K562 (cell line): Measurements from ENCODE around the gene DHDH. TPM values are rescaled to one million over a fixed set of nuclear protein-coding genes. Genes with fewer than 3 reads are reported as not detected.
A peak's percentile ranks its signal among the peaks of the same experiment; 100 is the strongest.

Experiments used
- ATAC-seq: fragments of 200-7000 bp; cut with Tn5 transposase; 3 replicates; pipeline ENCODE4 v1.9.1; 2020; ENCODE audit warnings: moderate library complexity
- BruUV-seq: library from RNA; stranded (reverse); fragments of 400-500 nt; replicated peaks from 2 replicates; lab custom pipeline; 2021; lab: Mats Ljungman, UMichigan
- CTCF ChIA-PET: fragments of 300-600 bp; formaldehyde crosslinking; extraction: SDS; loops from one replicate; lab custom pipeline; 2021; ENCODE audit warnings: low intra/inter-chr PET ratio; lab: Yijun Ruan, JAX
- POLR2A ChIA-PET: fragments of 300-600, 350-650 bp; sonication (Branson Sonifier 250); formaldehyde crosslinking; extraction: SDS; loops from one replicate; lab custom pipeline; 2021; ENCODE audit warnings: antibody characterized with exemption, inconsistent platforms; lab: Yijun Ruan, JAX
- DNase-seq, 4 experiments: peaks; one replicate each; pipeline versions ENCODE4 v3.0.0 to v3.0.0-alpha.2; 2011 to 2018; ENCODE audit warnings: low spot score in 3 of 4, mixed read lengths in 3 of 4; ENCODE audit errors: extremely low read depth in 1 of 4
- FAIRE-seq: peaks from 2 replicates; lab custom pipeline; 2011; peaks lifted over from hg19 to GRCh38; lab: Jason Lieb, UNC
- H2AFZ ChIP-seq: 2 replicates; pipeline ENCODE4 v1.6.0; 2011; ENCODE audit warnings: low read depth, low read length, control low read depth, inconsistent platforms
- H3K27ac ChIP-seq: fragments of 200-600 bp; 3 replicates; pipeline ENCODE4 v1.8.0; 2011; ENCODE audit warnings: low read depth, mild to moderate bottlenecking, control low read depth, inconsistent platforms, low read length, moderate library complexity, mixed read lengths; ENCODE audit errors: extremely low read depth
- H3K27me3 ChIP-seq, 2 experiments: fragments of 300-600 bp in 1 of 2; 2 replicates in 1 of 2; 3 replicates in 1 of 2; pipeline versions ENCODE4 v1.6.0 to v1.8.0; 2011; ENCODE audit warnings: inconsistent platforms in 2 of 2, low read length in 2 of 2, mild to moderate bottlenecking in 1 of 2, mixed read lengths in 1 of 2, moderate library complexity in 1 of 2; ENCODE audit not compliant: control insufficient read depth in 2 of 2, insufficient read depth in 2 of 2
- H3K36me3 ChIP-seq: fragments of 300-600 bp; 3 replicates; pipeline ENCODE4 v1.8.0; 2011; ENCODE audit warnings: mild to moderate bottlenecking, low read length, inconsistent platforms; ENCODE audit not compliant: control insufficient read depth, insufficient read depth
- H3K4me1 ChIP-seq, 2 experiments: fragments of 200-600 bp in 1 of 2; replicated peaks in 1 of 2; 2 replicates in 1 of 2; 3 replicates in 1 of 2; pipeline versions ENCODE4 v1.5.1 to v1.8.0; 2011; ENCODE audit warnings: inconsistent platforms in 2 of 2, low read length in 2 of 2, mild to moderate bottlenecking in 1 of 2, mixed read lengths in 1 of 2, moderate library complexity in 1 of 2; ENCODE audit not compliant: control insufficient read depth in 2 of 2, insufficient read depth in 2 of 2
- H3K4me2 ChIP-seq: 2 replicates; pipeline ENCODE4 v1.6.1; 2011; ENCODE audit warnings: low read length, control low read depth, inconsistent platforms, mixed read lengths; ENCODE audit not compliant: insufficient read depth
- H3K4me3 ChIP-seq: fragments of 200-600 bp; sonication (generic), shearing (Covaris generic); 2 replicates; pipeline ENCODE4 v1.5.1; 2016; ENCODE audit warnings: control low read depth, inconsistent platforms
- H3K79me2 ChIP-seq: fragments of 200-600 bp; 3 replicates; pipeline ENCODE4 v1.8.0; 2011; ENCODE audit warnings: low read length, inconsistent platforms; ENCODE audit not compliant: control insufficient read depth, insufficient read depth
- H3K9ac ChIP-seq, 2 experiments: 2 replicates each; pipeline versions ENCODE4 v1.6.0 to v1.6.1; 2011; ENCODE audit warnings: low read depth in 2 of 2, low read length in 2 of 2, control low read depth in 1 of 2, inconsistent platforms in 1 of 2, mild to moderate bottlenecking in 1 of 2, mixed read lengths in 1 of 2; ENCODE audit not compliant: insufficient read depth in 1 of 2
- H3K9me1 ChIP-seq: one replicate; pipeline ENCODE4 v1.6.0; 2011; ENCODE audit warnings: inconsistent platforms, mild to moderate bottlenecking, low read length, moderate library complexity; ENCODE audit not compliant: control insufficient read depth, insufficient read depth
- H3K9me3 ChIP-seq: replicated peaks from 2 replicates; pipeline ENCODE4 v1.5.1; 2011; ENCODE audit warnings: low read depth, low read length, inconsistent platforms; ENCODE audit not compliant: control insufficient read depth, insufficient read depth
- H4K20me1 ChIP-seq: replicated peaks from 2 replicates; pipeline ENCODE4 v1.6.1; 2011; ENCODE audit warnings: low read length, inconsistent platforms, mixed read lengths; ENCODE audit not compliant: control insufficient read depth, insufficient read depth
- ATF2 ChIP-seq: sonication (generic); formaldehyde crosslinking; IDR thresholded peaks from 2 replicates; pipeline ENCODE4 v1.8.1; 2022; ENCODE audit warnings: missing genetic modification reagents
- BRCA1 ChIP-seq, 2 experiments: fragments of 450-650 bp in 1 of 2; sonication (generic) in 1 of 2; formaldehyde crosslinking in 1 of 2; IDR thresholded peaks; 2 replicates each; pipeline versions ENCODE4 v1.5.0 to v1.6.1; 2017 to 2020; ENCODE audit warnings: mild to moderate bottlenecking in 1 of 2, missing genetic modification reagents in 1 of 2
- DEAF1 ChIP-seq: fragments of 450-650 bp; formaldehyde crosslinking; IDR thresholded peaks from 2 replicates; pipeline ENCODE4 v1.4.0; 2020; ENCODE audit warnings: mild to moderate bottlenecking, moderate library complexity
- DMBX1 ChIP-seq: fragments of 250-450 bp; sonication (Bioruptor Pico); IDR thresholded peaks from 2 replicates; pipeline ENCODE4 v1.8.0; 2022; ENCODE audit warnings: inconsistent platforms, mild to moderate bottlenecking, moderate library complexity, borderline replicate concordance
- FOXA1 ChIP-seq: fragments of 450-650 bp; IDR thresholded peaks from 2 replicates; pipeline ENCODE4 v1.6.1; 2016; ENCODE audit warnings: mild to moderate bottlenecking, borderline replicate concordance
- KDM5B ChIP-seq: fragments of 200-600 bp; sonication (generic); IDR thresholded peaks from 2 replicates; pipeline ENCODE4 v1.6.1; 2012; ENCODE audit warnings: low read depth, mild to moderate bottlenecking, moderate library complexity, low read length, control low read depth, inconsistent platforms; ENCODE audit not compliant: insufficient replicate concordance
- MBD1 ChIP-seq: fragments of 250-450 bp; sonication (Bioruptor Pico); IDR thresholded peaks from 2 replicates; pipeline ENCODE4 v1.8.0; 2022; ENCODE audit warnings: inconsistent platforms
- MCM3 ChIP-seq: fragments of 450-650 bp; IDR thresholded peaks from 2 replicates; pipeline ENCODE4 v1.6.1; 2016
- MTA1 ChIP-seq: fragments of 450-650 bp; IDR thresholded peaks from 2 replicates; pipeline ENCODE4 v1.6.1; 2017; ENCODE audit warnings: borderline replicate concordance
- NONO ChIP-seq, 2 experiments: fragments of 200-400 bp in 1 of 2; fragments of 450-650 bp in 1 of 2; formaldehyde crosslinking in 1 of 2; IDR thresholded peaks; 2 replicates each; pipeline ENCODE4 v1.6.1; 2017; ENCODE audit warnings: low read depth in 2 of 2, mild to moderate bottlenecking in 2 of 2, moderate library complexity in 2 of 2, low read length in 1 of 2
- SMAD4 ChIP-seq: fragments of 250-450 bp; sonication (Bioruptor Pico); conservative IDR thresholded peaks from 2 replicates; pipeline ENCODE4 v1.8.0; 2021; ENCODE audit warnings: inconsistent platforms, mild to moderate bottlenecking, moderate library complexity
- STAT6 ChIP-seq: sonication (generic); formaldehyde crosslinking; IDR thresholded peaks from 2 replicates; pipeline ENCODE4 v1.8.1; 2023; ENCODE audit warnings: mild to moderate bottlenecking, missing genetic modification reagents
- ZNF444 ChIP-seq: fragments of 250-450 bp; sonication (Bioruptor Pico); IDR thresholded peaks from 2 replicates; pipeline ENCODE4 v1.4.0; 2020; ENCODE audit warnings: mild to moderate bottlenecking, moderate library complexity
- WGBS: fragments of 100-300 bp; shearing (Covaris generic); methylation state at CpG from one replicate; pipeline ENCODE4 v1.1.6; 2016; ENCODE audit warnings: low coverage, mixed read lengths; ENCODE audit not compliant: insufficient coverage; ENCODE audit errors: missing lambda C conversion rate; 5-methylcytosine and 5-hydroxymethylcytosine counted together
- in situ Hi-C: fragments of 300-500 bp; cut with MboI; formaldehyde crosslinking; loops from 4 replicates; pipeline ENCODE4 v1.15.0; 2018; ENCODE audit warnings: inconsistent platforms, mixed read lengths
- intact Hi-C: fragments of 100-400 bp; cut with micrococcal nuclease; formaldehyde crosslinking; loops from 2 replicates; pipeline ENCODE4 v1.14.2; 2022
- polyA plus RNA-seq, 8 experiments: library from polyadenylated mRNA; depleted of rRNA in 4 of 8; stranded (reverse) in 5 of 8; unstranded in 3 of 8; fragments of >200 nt; fragmentation: Nextera tagmentation in 2 of 8; fragmentation: Illumina TruSeq in 1 of 8; extraction: Ambion mirVana in 2 of 8; extraction: Trizol in 1 of 8; gene quantifications; 2 replicates each; pipeline versions ENCODE4 v1.2.1 to v1.2.3, GENCODE V29; 2011 to 2014; ENCODE audit warnings: inconsistent platforms in 1 of 8, missing spikeins in 1 of 8
- total RNA-seq, 7 experiments: library from RNA; depleted of rRNA in 6 of 7; stranded (reverse); fragments of >200 nt in 6 of 7; fragmentation: Illumina TruSeq in 2 of 7; extraction: Trizol in 2 of 7; gene quantifications; 2 replicates each; pipeline versions ENCODE4 v1.2.1 to v1.2.3, GENCODE V29; 2011 to 2021; ENCODE audit warnings: low replicate concordance in 1 of 7

The DHDH gene
- total and polyA plus RNA-seq, 9 of the 15 experiments (the other 6 are each of a cell fraction or from before 2014, with no cell fraction given): 0.37 to 1.9 (median 0.87) TPM

GRCh38 chr19:48991011-48991609, 57.6 kb downstream of the DHDH start:
- H3K27me3 ChIP-seq: no peaks in the 10 kb centered on the region
- H3K9me3 ChIP-seq: no peaks in the 10 kb centered on the region
- H3K27ac ChIP-seq: no peak overlapping the region; the same call in 2 of the 3 replicates
- peaks cover 47% of the 10 kb centered on the region for H3K36me3 ChIP-seq
- in situ Hi-C loops: no loop called here
- H3K79me2 ChIP-seq: peaks cover 54% of the 10 kb centered on the region
- no peak overlapping the region for H3K4me3 ChIP-seq
- H2AFZ ChIP-seq: no peak overlapping the region
- POLR2A ChIA-PET: interaction anchor here (1.5 to 3.0 kb wide), 2 partner anchors 25 to 119 kb away, joined by 4 to 42 read pairs; partner anchors contain the start of genes FTL and PPP1R15A
- peak overlapping the region in 1 of 2 experiments; percentile 84; a peak in 3 of 4 replicates for H3K9ac ChIP-seq
- no peak for ATAC-seq
- CTCF ChIA-PET: no interaction called here
- no TSS peak for BruUV-seq
- DNase-seq: no peak
- peaks cover 5 to 35% of the 10 kb centered on the region in 2 experiments; a peak in 4 of 5 replicates for H3K4me1 ChIP-seq
- no peak for FAIRE-seq
- WGBS: 94% methylated on average over 15 of the region's 22 CpGs
- intact Hi-C loops: loop anchor here (10.0 kb wide), 2 partner anchors 164 to 234 kb away; partner anchors contain the start of genes HRC and TRPM4
- H3K9me1 ChIP-seq: no peaks in the 10 kb centered on the region
- no peaks in the 10 kb centered on the region for H4K20me1 ChIP-seq
- H3K4me2 ChIP-seq: no peak overlapping the region
- TF ChIP-seq FOXA1 (no peak), DMBX1 (CRISPR knock-in tag) (no peak), KDM5B (no peak), STAT6 (CRISPR knock-in tag) (no peak), MTA1 (no peak), ATF2 (CRISPR knock-in tag) (no peak), NONO (IDR thresholded peaks at IDR 0.05; ENCODE audit: low read depth in 2 of 2, low read length in 1 of 2) (no peak), MCM3 (no peak), ZNF444 (CRISPR knock-in tag) (no peak), BRCA1 (IDR thresholded peaks at IDR 0.05) (no peak), BRCA1 (CRISPR knock-in tag; IDR thresholded peaks at IDR 0.05) (no peak), DEAF1 (CRISPR knock-in tag) (no peak), SMAD4 (no peak), MBD1 (CRISPR knock-in tag) (no peak)
